ENCODE measurements around the gene STRA8. TPM values are rescaled to one million over a fixed set of nuclear protein-coding genes. Genes with fewer than 3 reads are reported as not detected.

The STRA8 gene, protein sequence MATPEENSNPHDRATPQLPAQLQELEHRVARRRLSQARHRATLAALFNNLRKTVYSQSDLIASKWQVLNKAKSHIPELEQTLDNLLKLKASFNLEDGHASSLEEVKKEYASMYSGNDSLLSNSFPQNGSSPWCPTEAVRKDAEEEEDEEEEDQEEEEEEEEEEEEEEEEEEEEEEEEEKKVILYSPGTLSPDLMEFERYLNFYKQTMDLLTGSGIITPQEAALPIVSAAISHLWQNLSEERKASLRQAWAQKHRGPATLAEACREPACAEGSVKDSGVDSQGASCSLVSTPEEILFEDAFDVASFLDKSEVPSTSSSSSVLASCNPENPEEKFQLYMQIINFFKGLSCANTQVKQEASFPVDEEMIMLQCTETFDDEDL
- total RNA-seq = not detected
- total RNA-seq (2013) = not detected
- total RNA-seq = 0 to 0.09 (median 0) reads per million in 29 experiments

DNA sequence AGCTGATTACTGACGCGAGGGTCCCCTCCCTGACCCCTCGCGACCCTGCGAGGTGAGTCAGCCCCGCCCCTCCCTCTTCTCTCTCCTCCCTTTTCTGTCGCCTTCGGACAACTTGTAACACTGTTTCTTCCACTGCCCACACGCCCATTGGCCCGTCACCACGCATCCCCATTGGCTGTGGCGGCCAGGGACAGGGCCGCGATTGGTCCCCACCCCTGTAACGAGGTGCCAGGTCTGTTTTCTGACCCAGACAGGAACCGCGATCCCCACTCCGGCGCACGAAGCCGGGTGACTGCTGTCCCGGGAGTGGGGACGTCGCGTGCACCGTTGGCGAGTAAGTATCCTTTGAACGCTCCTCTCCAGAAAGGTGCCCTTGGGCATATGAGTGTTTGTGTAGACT lies at the start of gene STRA8:
Gene STRA8 (plus strand): TSS at position 269 of the 400 bp plus-strand sequence. CDS start 6,687 bp downstream, outside the sequence.
- no peak within 1 kb of the TSS for H3K27ac ChIP-seq (ENCODE audit: low read length)
- ChIA-PET POLR2A (no interaction called here), CTCF (no interaction called here)
- H3K36me3 Mint-ChIP-seq = no peaks in the 10 kb centered on the region
- peaks cover 0 to 4% of the 10 kb centered on the region in 2 experiments for H3K27me3 ChIP-seq (replicated peaks in 1 of 2; ENCODE audit: control insufficient read depth in 2 of 2, extremely low read depth in 1 of 2, insufficient read depth in 2 of 2, low read length in 1 of 2)
- 96% methylated on average over 17 of the region's 28 CpGs for WGBS (ENCODE audit: insufficient coverage)
- ATAC-seq (replicated peaks in 1 of 4) (no peak), DNase-seq (no peak)
- peaks cover 0 to 5% (median 5%) of the 10 kb centered on the region in 3 donors for H3K4me1 Mint-ChIP-seq
- no peaks in the 10 kb centered on the region for H3K36me3 ChIP-seq (ENCODE audit: control insufficient read depth in 2 of 2, extremely low read depth in 1 of 2, insufficient read depth in 1 of 2, low read length in 1 of 2)
- H3K4me3 Mint-ChIP-seq = no peak within 1 kb of the TSS
- H3K4me1 ChIP-seq (ENCODE audit: control insufficient read depth in 1 of 2, extremely low read depth in 1 of 2, insufficient read depth in 2 of 2, low read length in 2 of 2) = no peaks in the 10 kb centered on the region
- H3K9me3 ChIP-seq = no peaks in the 10 kb centered on the region
- H3K27ac Mint-ChIP-seq = no peak within 1 kb of the TSS
- no peaks in the 10 kb centered on the region for H3K27me3 Mint-ChIP-seq
- no peak within 1 kb of the TSS for H3K4me3 ChIP-seq (ENCODE audit: control insufficient read depth in 1 of 2, extremely low read depth in 1 of 2, low read length in 1 of 2)
- no peaks in the 10 kb centered on the region for H3K9me3 Mint-ChIP-seq

DNA sequence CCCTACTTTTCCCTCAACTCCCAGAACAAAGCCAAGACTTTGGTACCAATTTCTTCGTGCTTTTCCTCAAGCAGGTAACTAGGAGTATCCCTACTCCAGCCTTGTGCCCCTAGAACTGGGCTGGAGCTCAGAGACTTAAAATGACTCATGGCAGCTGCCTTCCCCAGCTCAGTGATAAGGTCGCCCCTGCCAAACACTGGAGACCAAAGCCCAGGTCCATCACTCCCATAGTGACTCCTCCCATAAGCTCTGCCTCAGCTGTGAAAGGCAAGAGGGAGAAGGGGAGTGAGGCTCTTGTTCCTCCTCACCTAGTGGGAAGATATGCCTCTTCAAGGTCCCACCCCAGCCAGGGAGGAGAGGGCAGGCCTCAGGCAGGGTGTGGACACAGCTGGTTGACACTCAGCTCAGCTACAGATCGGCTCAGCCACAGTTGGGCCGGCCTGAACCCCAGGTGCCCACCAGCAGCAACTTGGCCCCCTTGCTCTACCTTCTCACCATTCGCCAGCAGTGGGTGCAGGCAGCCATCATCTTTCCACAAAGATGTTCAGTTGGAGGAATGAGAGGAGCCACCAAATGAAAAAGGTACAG lies 49.3 kb upstream of the STRA8 start:
- H3K27ac Mint-ChIP-seq = no peak overlapping the region
- H3K36me3 ChIP-seq (ENCODE audit: control insufficient read depth in 2 of 2, extremely low read depth in 1 of 2, insufficient read depth in 1 of 2, low read length in 1 of 2) = peaks cover 6 to 47% of the 10 kb centered on the region in 2 donors
- no peaks in the 10 kb centered on the region for H3K27me3 ChIP-seq (replicated peaks in 1 of 2; ENCODE audit: control insufficient read depth in 2 of 2, extremely low read depth in 1 of 2, insufficient read depth in 2 of 2, low read length in 1 of 2)
- H3K4me1 ChIP-seq (ENCODE audit: control insufficient read depth in 1 of 2, extremely low read depth in 1 of 2, insufficient read depth in 2 of 2, low read length in 2 of 2) = no peaks in the 10 kb centered on the region
- 83% methylated on average over 1 of the region's 5 CpGs for WGBS (ENCODE audit: insufficient coverage)
- no peak overlapping the region for H3K27ac ChIP-seq (ENCODE audit: low read length)
- H3K4me3 ChIP-seq (ENCODE audit: control insufficient read depth in 1 of 2, extremely low read depth in 1 of 2, low read length in 1 of 2) = no peak overlapping the region
- H3K4me1 Mint-ChIP-seq = no peaks in the 10 kb centered on the region
- ATAC-seq (replicated peaks in 1 of 4) (peak in 1 of 4 experiments; percentile 16), DNase-seq (no peak)
- H3K4me3 Mint-ChIP-seq = no peak overlapping the region
- ChIA-PET POLR2A (interaction anchor here (0.6 to 0.8 kb wide), 3 partner anchors 15 to 30 kb away, joined by 3 to 4 read pairs (median 3); no protein-coding TSS in a partner anchor), CTCF (no interaction called here)
- peaks cover 85% of the 10 kb centered on the region for H3K36me3 Mint-ChIP-seq
- peaks cover 11 to 29% (median 26%) of the 10 kb centered on the region in 3 donors for H3K9me3 Mint-ChIP-seq
- H3K27me3 Mint-ChIP-seq = no peaks in the 10 kb centered on the region
- peaks cover 3% of the 10 kb centered on the region for H3K9me3 ChIP-seq

DNA sequence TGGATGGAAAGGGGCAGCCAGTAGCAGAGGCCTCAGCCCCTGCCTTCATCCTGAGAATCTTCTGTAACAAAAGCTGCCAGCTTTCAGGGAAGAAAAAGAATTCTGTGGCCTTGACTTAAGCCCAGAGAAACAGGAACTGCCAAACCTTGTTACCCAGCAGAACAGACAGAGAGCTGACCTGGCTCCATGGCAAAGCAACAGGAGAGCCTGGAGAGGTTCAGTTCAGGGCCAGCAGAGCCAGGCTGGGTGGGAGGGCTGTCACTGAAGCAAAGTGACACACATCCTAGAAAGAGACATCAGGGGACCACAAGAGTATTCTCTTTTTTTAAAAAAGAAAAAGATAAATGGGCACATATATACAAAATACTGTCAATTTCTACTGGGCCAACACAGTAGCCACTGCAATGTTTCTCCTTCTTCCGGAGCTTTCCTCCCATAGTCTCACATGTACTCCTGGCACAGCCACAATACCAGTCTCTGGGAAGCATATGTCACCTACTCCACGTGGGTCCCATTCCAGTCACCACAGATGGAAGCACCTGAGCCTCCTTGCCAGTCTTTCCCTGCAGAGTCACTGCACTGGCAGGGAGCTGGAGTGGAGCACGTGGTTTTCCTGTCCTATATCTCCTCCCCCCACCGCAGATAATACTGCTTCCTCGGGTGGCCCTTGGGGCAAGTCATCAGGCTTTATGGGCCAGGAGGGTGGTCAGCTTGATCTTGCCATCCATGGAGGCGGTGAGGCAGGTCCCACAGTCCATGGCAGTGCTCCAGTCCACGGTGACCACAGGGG lies 48.0 kb upstream of the STRA8 start:
- ChIA-PET POLR2A (interaction anchor here in 1 of 2 donors (0.6 kb wide), 1 partner anchor 341 kb away, joined by 4 read pairs; no protein-coding TSS in a partner anchor), CTCF (no interaction called here)
- H3K36me3 Mint-ChIP-seq = peaks cover 89% of the 10 kb centered on the region
- peaks cover 11 to 22% (median 19%) of the 10 kb centered on the region in 3 donors for H3K9me3 Mint-ChIP-seq
- Histone ChIP-seq H3K27me3 (replicated peaks in 1 of 2; ENCODE audit: control insufficient read depth in 2 of 2, extremely low read depth in 1 of 2, insufficient read depth in 2 of 2, low read length in 1 of 2) (no peaks in the 10 kb centered on the region), H3K27ac (ENCODE audit: low read length) (no peak overlapping the region), H3K4me3 (ENCODE audit: control insufficient read depth in 1 of 2, extremely low read depth in 1 of 2, low read length in 1 of 2) (no peak overlapping the region), H3K9me3 (no peaks in the 10 kb centered on the region), H3K4me1 (ENCODE audit: control insufficient read depth in 1 of 2, extremely low read depth in 1 of 2, insufficient read depth in 2 of 2, low read length in 2 of 2) (no peaks in the 10 kb centered on the region), H3K36me3 (ENCODE audit: control insufficient read depth in 2 of 2, extremely low read depth in 1 of 2, insufficient read depth in 1 of 2, low read length in 1 of 2) (peaks cover 6 to 49% of the 10 kb centered on the region in 2 donors)
- H3K27ac Mint-ChIP-seq = no peak overlapping the region
- ATAC-seq (replicated peaks in 1 of 4) = peak in 1 of 4 experiments; percentile 9
- no peaks in the 10 kb centered on the region for H3K27me3 Mint-ChIP-seq
- WGBS (ENCODE audit: insufficient coverage) = 75% methylated on average over 6 of the region's 7 CpGs
- no peaks in the 10 kb centered on the region for H3K4me1 Mint-ChIP-seq
- H3K4me3 Mint-ChIP-seq = no peak overlapping the region
- DNase-seq = no peak

DNA sequence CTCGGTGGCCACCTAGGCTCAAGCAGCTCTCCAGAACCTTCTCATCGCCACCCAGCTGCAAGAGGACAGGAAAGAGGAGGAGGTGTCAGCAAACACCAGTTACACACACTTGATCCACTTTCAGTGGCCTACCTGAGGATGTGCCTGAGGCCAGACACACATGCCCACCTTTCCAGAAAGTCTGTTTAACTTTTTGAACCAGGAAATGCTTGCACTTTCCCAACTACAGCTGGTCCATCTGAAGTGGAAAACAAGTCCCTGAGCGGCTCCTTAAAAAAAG lies 47.4 kb upstream of the STRA8 start:
- ChIA-PET CTCF (no interaction called here), POLR2A (no interaction called here)
- Mint-ChIP-seq H3K4me1 (no peaks in the 10 kb centered on the region), H3K27ac (no peak overlapping the region), H3K27me3 (no peaks in the 10 kb centered on the region), H3K36me3 (peaks cover 91% of the 10 kb centered on the region), H3K4me3 (no peak overlapping the region), H3K9me3 (peaks cover 11 to 19% (median 14%) of the 10 kb centered on the region in 3 donors)
- no peaks in the 10 kb centered on the region for H3K27me3 ChIP-seq (replicated peaks in 1 of 2; ENCODE audit: control insufficient read depth in 2 of 2, extremely low read depth in 1 of 2, insufficient read depth in 2 of 2, low read length in 1 of 2)
- no peak overlapping the region for H3K27ac ChIP-seq (ENCODE audit: low read length)
- H3K9me3 ChIP-seq = no peaks in the 10 kb centered on the region
- H3K4me3 ChIP-seq (ENCODE audit: control insufficient read depth in 1 of 2, extremely low read depth in 1 of 2, low read length in 1 of 2) = no peak overlapping the region
- 93% methylated on average over 2 of the region's 3 CpGs for WGBS (ENCODE audit: insufficient coverage)
- peaks cover 3 to 52% of the 10 kb centered on the region in 2 donors for H3K36me3 ChIP-seq (ENCODE audit: control insufficient read depth in 2 of 2, extremely low read depth in 1 of 2, insufficient read depth in 1 of 2, low read length in 1 of 2)
- DNase-seq (no peak), ATAC-seq (replicated peaks in 1 of 4) (no peak)
- no peaks in the 10 kb centered on the region for H3K4me1 ChIP-seq (ENCODE audit: control insufficient read depth in 1 of 2, extremely low read depth in 1 of 2, insufficient read depth in 2 of 2, low read length in 2 of 2)

DNA sequence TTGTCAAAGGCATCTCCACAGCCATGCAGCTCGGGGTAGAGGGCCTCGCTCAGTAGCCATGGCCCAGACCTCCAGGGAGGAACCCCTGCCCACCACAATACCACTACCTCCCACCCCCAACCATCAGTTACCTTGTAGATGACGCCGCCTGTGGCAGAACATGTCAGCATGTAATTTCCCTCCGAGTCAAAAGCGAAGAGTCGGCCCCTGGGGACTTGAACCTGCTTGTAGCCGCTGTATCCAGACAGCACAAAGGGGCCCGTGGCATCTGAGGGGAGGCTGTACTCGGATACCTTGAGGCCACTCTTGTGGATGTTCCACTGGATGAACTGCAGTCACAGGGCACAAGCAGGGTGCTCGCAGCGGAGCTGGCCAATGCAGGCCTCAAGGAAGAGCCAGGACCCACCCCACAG lies 46.8 kb upstream of the STRA8 start:
- H3K36me3 ChIP-seq (ENCODE audit: control insufficient read depth in 2 of 2, extremely low read depth in 1 of 2, insufficient read depth in 1 of 2, low read length in 1 of 2) = peaks cover 3 to 52% of the 10 kb centered on the region in 2 donors

DNA sequence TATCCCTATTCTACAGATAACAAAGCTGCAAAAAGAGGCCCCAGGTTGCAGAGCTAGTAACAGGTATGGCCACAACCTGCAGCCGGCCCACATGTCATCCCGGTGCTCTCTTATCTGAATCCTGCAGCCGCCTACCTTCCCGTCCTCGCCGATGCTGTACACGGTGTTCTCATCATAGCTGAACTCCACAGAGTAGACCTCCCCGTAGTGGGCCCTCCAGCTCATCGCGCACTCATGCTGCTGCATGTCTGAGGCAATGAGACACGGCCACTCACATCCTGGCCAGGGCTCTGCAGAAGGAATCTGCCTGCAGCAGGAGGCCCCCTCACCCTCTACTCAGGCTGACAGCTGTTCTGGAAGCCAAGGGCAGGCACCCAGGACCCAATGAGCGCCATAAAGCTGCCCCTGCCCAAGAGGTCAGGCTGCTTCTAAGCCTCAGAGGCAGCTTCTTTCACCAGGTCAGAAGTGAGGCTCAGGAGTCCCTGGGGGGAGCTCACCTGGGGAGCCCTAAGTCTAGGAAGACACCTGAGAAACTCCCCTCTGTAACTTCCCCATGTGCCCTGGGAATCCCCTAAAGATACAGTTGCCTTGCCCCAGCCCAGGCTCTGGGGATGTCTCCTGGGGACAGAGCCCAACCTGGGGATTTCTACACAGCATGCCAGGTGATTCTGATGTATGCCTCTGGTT lies 45.2 kb upstream of the STRA8 start:
- ChIA-PET POLR2A (no interaction called here), CTCF (interaction anchor here in 1 of 2 donors (0.5 kb wide), 1 partner anchor 475 kb away, joined by 5 read pairs; no protein-coding TSS in a partner anchor)
- DNase-seq = peak in 1 of 35 experiments; percentile 30
- Histone ChIP-seq H3K4me3 (ENCODE audit: control insufficient read depth in 1 of 2, extremely low read depth in 1 of 2, low read length in 1 of 2) (no peak overlapping the region), H3K27ac (ENCODE audit: low read length) (no peak overlapping the region), H3K36me3 (ENCODE audit: control insufficient read depth in 2 of 2, extremely low read depth in 1 of 2, insufficient read depth in 1 of 2, low read length in 1 of 2) (peaks cover 0 to 64% of the 10 kb centered on the region in 2 donors), H3K27me3 (replicated peaks in 1 of 2; ENCODE audit: control insufficient read depth in 2 of 2, extremely low read depth in 1 of 2, insufficient read depth in 2 of 2, low read length in 1 of 2) (no peaks in the 10 kb centered on the region), H3K9me3 (no peaks in the 10 kb centered on the region), H3K4me1 (ENCODE audit: control insufficient read depth in 1 of 2, extremely low read depth in 1 of 2, insufficient read depth in 2 of 2, low read length in 2 of 2) (no peaks in the 10 kb centered on the region)
- Mint-ChIP-seq H3K4me3 (no peak overlapping the region), H3K36me3 (peaks cover 88% of the 10 kb centered on the region), H3K27me3 (no peaks in the 10 kb centered on the region), H3K27ac (no peak overlapping the region), H3K4me1 (no peaks in the 10 kb centered on the region), H3K9me3 (peaks cover 5 to 9% (median 5%) of the 10 kb centered on the region in 3 donors)
- peak in 1 of 4 experiments; percentile 54 for ATAC-seq (replicated peaks in 1 of 4)
- over 99% methylated on average over 12 of the region's 12 CpGs for WGBS (ENCODE audit: insufficient coverage)

More for the DNA sequence above, 46.8 kb upstream of the STRA8 start:
- Mint-ChIP-seq H3K27ac (peak overlapping the region in 1 of 2 donors; percentile 36), H3K27me3 (no peaks in the 10 kb centered on the region), H3K4me1 (no peaks in the 10 kb centered on the region), H3K9me3 (peaks cover 9 to 13% (median 11%) of the 10 kb centered on the region in 3 donors), H3K4me3 (no peak overlapping the region), H3K36me3 (peaks cover 90% of the 10 kb centered on the region)
- WGBS (ENCODE audit: insufficient coverage) = 68% methylated on average over 12 of the region's 12 CpGs
- H3K9me3 ChIP-seq = no peaks in the 10 kb centered on the region
- H3K4me3 ChIP-seq (ENCODE audit: control insufficient read depth in 1 of 2, extremely low read depth in 1 of 2, low read length in 1 of 2) = no peak overlapping the region
- DNase-seq (no peak), ATAC-seq (replicated peaks in 1 of 4) (no peak)
- POLR2A ChIA-PET = interaction anchor here in 1 of 2 donors (1.2 kb wide), 1 partner anchor 10 kb away, joined by 3 read pairs; no protein-coding TSS in a partner anchor
- CTCF ChIA-PET = no interaction called here
- no peaks in the 10 kb centered on the region for H3K4me1 ChIP-seq (ENCODE audit: control insufficient read depth in 1 of 2, extremely low read depth in 1 of 2, insufficient read depth in 2 of 2, low read length in 2 of 2)
- no peak overlapping the region for H3K27ac ChIP-seq (ENCODE audit: low read length)
- H3K27me3 ChIP-seq (replicated peaks in 1 of 2; ENCODE audit: control insufficient read depth in 2 of 2, extremely low read depth in 1 of 2, insufficient read depth in 2 of 2, low read length in 1 of 2) = no peaks in the 10 kb centered on the region

Measured in T-cell (primary cell).